Osteoblast (primary cell): ENCODE measurements around the gene APBB1IP. TPM values are rescaled to one million over a fixed set of nuclear protein-coding genes. Genes with fewer than 3 reads are reported as not detected.
A peak's percentile ranks its signal among the peaks of the same experiment; 100 is the strongest.

Experiments used
- DNase-seq: peaks from one replicate; pipeline ENCODE4 v3.0.0; 2011; ENCODE audit warnings: low spot score, mixed read lengths; ENCODE audit not compliant: insufficient read length; ENCODE audit errors: missing footprints
- H2AFZ ChIP-seq: 2 replicates; pipeline ENCODE4 v1.6.0; 2011; ENCODE audit warnings: mild to moderate bottlenecking, low read length
- H3K27ac ChIP-seq: 2 replicates; pipeline ENCODE4 v1.5.1; 2011; ENCODE audit warnings: mild to moderate bottlenecking, low read depth, low read length, moderate library complexity
- H3K27me3 ChIP-seq: 2 replicates; pipeline ENCODE4 v1.6.0; 2012; ENCODE audit warnings: mild to moderate bottlenecking, control low read depth, inconsistent platforms, low read length, moderate library complexity; ENCODE audit not compliant: insufficient read depth
- H3K36me3 ChIP-seq: 2 replicates; pipeline ENCODE4 v1.5.1; 2011; ENCODE audit warnings: mild to moderate bottlenecking, low read length, control low read depth, moderate library complexity; ENCODE audit not compliant: insufficient read depth
- H3K4me1 ChIP-seq: 2 replicates; pipeline ENCODE4 v1.5.1; 2011; ENCODE audit warnings: mild to moderate bottlenecking, low read length, control low read depth, moderate library complexity; ENCODE audit not compliant: insufficient read depth
- H3K4me2 ChIP-seq: 2 replicates; pipeline ENCODE4 v1.6.0; 2011; ENCODE audit warnings: mild to moderate bottlenecking, low read length; ENCODE audit not compliant: insufficient read depth
- H3K4me3 ChIP-seq: fragments of 200-600 bp; sonication (generic); 3 replicates; pipeline ENCODE4 v1.5.1; 2012; ENCODE audit warnings: mild to moderate bottlenecking, low read length, inconsistent platforms; ENCODE audit not compliant: insufficient read depth
- H3K79me2 ChIP-seq: 2 replicates; pipeline ENCODE4 v1.6.0; 2012; ENCODE audit warnings: mild to moderate bottlenecking, low read length, control low read depth, inconsistent platforms; ENCODE audit not compliant: insufficient read depth
- H3K9me3 ChIP-seq: 2 replicates; pipeline ENCODE4 v1.5.1; 2011; ENCODE audit warnings: low read depth, low read length, control low read depth
- H4K20me1 ChIP-seq: 2 replicates; pipeline ENCODE4 v1.6.0; 2012; ENCODE audit warnings: mild to moderate bottlenecking, low read length, control low read depth; ENCODE audit not compliant: insufficient read depth
- CTCF ChIP-seq: IDR thresholded peaks from 2 replicates; pipeline ENCODE4 v1.5.1; 2011; ENCODE audit warnings: mild to moderate bottlenecking, low read depth, low read length, moderate library complexity; ENCODE audit errors: extremely low read depth
- total RNA-seq: library from RNA; depleted of rRNA; stranded (reverse); fragments of >200 nt; gene quantifications from 2 replicates; pipeline ENCODE4 v1.2.3, GENCODE V29; 2012

Gene APBB1IP
- total RNA-seq, 1 donor = 14.8 TPM

- Histone ChIP-seq H3K27me3 (no peaks in the 10 kb centered on the region), H3K9me3 (no peaks in the 10 kb centered on the region), H3K4me1 (peaks cover 8% of the 10 kb centered on the region), H3K79me2 (no peaks in the 10 kb centered on the region), H3K4me2 (no peak overlapping the region), H3K27ac (no peak overlapping the region), H2AFZ (no peak overlapping the region), H3K4me3 (no peak overlapping the region), H4K20me1 (no peaks in the 10 kb centered on the region), H3K36me3 (no peaks in the 10 kb centered on the region)
- DNase-seq = no peak
- TF ChIP-seq CTCF = no peak
Observed at GRCh38 chr10:26430641-26431163, 7.4 kb upstream of the APBB1IP start.

- peak; percentile 59 for DNase-seq
- TF ChIP-seq CTCF = no peak
Observed at GRCh38 chr10:26432938-26433337, 5.2 kb upstream of the APBB1IP start.

GRCh38 chr10:26435852-26436251, 2.3 kb upstream of the APBB1IP start:
- no peak overlapping the region for H3K4me2 ChIP-seq
- H3K4me1 ChIP-seq = peaks cover 22% of the 10 kb centered on the region
- H3K4me3 ChIP-seq = no peak overlapping the region
- H3K79me2 ChIP-seq = peaks cover 4% of the 10 kb centered on the region
- no peaks in the 10 kb centered on the region for H3K9me3 ChIP-seq
- no peak overlapping the region for H2AFZ ChIP-seq
- no peak overlapping the region for H3K27ac ChIP-seq
- no peak for TF ChIP-seq CTCF
- no peaks in the 10 kb centered on the region for H3K36me3 ChIP-seq
- no peaks in the 10 kb centered on the region for H3K27me3 ChIP-seq
- DNase-seq = no peak
- H4K20me1 ChIP-seq = no peaks in the 10 kb centered on the region

More at GRCh38 chr10:26432938-26433337, 5.2 kb upstream of the APBB1IP start:
- H2AFZ ChIP-seq = no peak overlapping the region
- H3K79me2 ChIP-seq = no peaks in the 10 kb centered on the region
- no peaks in the 10 kb centered on the region for H3K36me3 ChIP-seq
- no peak overlapping the region for H3K4me3 ChIP-seq
- peaks cover 13% of the 10 kb centered on the region for H3K4me1 ChIP-seq
- no peaks in the 10 kb centered on the region for H3K9me3 ChIP-seq
- H3K4me2 ChIP-seq = no peak overlapping the region
- H4K20me1 ChIP-seq = no peaks in the 10 kb centered on the region
- no peaks in the 10 kb centered on the region for H3K27me3 ChIP-seq
- H3K27ac ChIP-seq = no peak overlapping the region

GRCh38 chr10:26436848-26437247, 1.3 kb upstream of the APBB1IP start:
- no peak overlapping the region for H3K4me2 ChIP-seq
- no peak for DNase-seq
- no peak for TF ChIP-seq CTCF
- no peaks in the 10 kb centered on the region for H4K20me1 ChIP-seq
- no peaks in the 10 kb centered on the region for H3K9me3 ChIP-seq
- no peaks in the 10 kb centered on the region for H3K27me3 ChIP-seq
- H3K27ac ChIP-seq = no peak overlapping the region
- H3K4me1 ChIP-seq = peaks cover 28% of the 10 kb centered on the region
- no peak overlapping the region for H2AFZ ChIP-seq
- H3K4me3 ChIP-seq = no peak overlapping the region
- peaks cover 4% of the 10 kb centered on the region for H3K79me2 ChIP-seq
- no peaks in the 10 kb centered on the region for H3K36me3 ChIP-seq
